Testis (tissue), 3 donors: ENCODE results near the gene PPP1R13B. TPM values are rescaled to one million over a fixed set of nuclear protein-coding genes. Genes with fewer than 3 reads are reported as not detected.

ENCODE experiments used
- DNase-seq: peaks from one replicate; pipeline ENCODE4 v3.0.0-alpha.2; 2019
- H3K27ac ChIP-seq, 2 donors: fragments of 200-600 bp; sonication (generic); one replicate each; pipeline ENCODE4 v1.5.1; 2019
- H3K27me3 ChIP-seq: fragments of 200-600 bp; sonication (generic); one replicate; pipeline ENCODE4 v1.5.1; 2019
- H3K36me3 ChIP-seq: fragments of 200-600 bp; sonication (generic); one replicate; pipeline ENCODE4 v1.5.1; 2017; ENCODE audit warnings: low read depth; ENCODE audit errors: missing control alignments
- H3K4me1 ChIP-seq: fragments of 200-600 bp; sonication (generic); one replicate; pipeline ENCODE4 v1.5.1; 2019
- H3K4me3 ChIP-seq, 2 donors: fragments of 200-600 bp; sonication (generic); one replicate each; pipeline ENCODE4 v1.5.1; 2017 to 2019
- H3K9me3 ChIP-seq: fragments of 200-600 bp; sonication (generic); one replicate; pipeline ENCODE4 v1.5.1; 2017
- CTCF ChIP-seq, 3 experiments: fragments of 450-650 bp in 2 of 3; fragments of 200-600 bp in 1 of 3; sonication (generic) in 1 of 3; IDR thresholded peaks; one replicate each; pipeline ENCODE4 v1.5.1; 2016 to 2019; ENCODE audit warnings: antibody characterized with exemption in 3 of 3, mild to moderate bottlenecking in 2 of 3, moderate library complexity in 1 of 3
- POLR2A ChIP-seq: fragments of 450-650 bp; IDR thresholded peaks from one replicate; pipeline ENCODE4 v1.6.1; 2017; ENCODE audit warnings: antibody characterized with exemption, mild to moderate bottlenecking, moderate library complexity
- WGBS, 2 donors: methylation state at CpG; one replicate each; pipeline ENCODE4 v1.1.5; 2018; 5-methylcytosine and 5-hydroxymethylcytosine counted together
- intact Hi-C: fragments of 100-400 bp; cut with DNase I; formaldehyde crosslinking; loops from one replicate; pipeline ENCODE4 v1.15.1; 2023; ENCODE audit warnings: low total_unique reads
- polyA plus RNA-seq: library from polyadenylated mRNA; stranded (reverse); fragments of 350-450 nt; fragmentation: Illumina TruSeq; extraction: RNeasy Lipid Tissue Mini Kit (QIAGEN cat#74804); gene quantifications from one replicate; pipeline ENCODE4 v1.2.3, GENCODE V29; 2014; ENCODE audit warnings: low read depth, low replicate concordance; ENCODE audit not compliant: insufficient read depth
- total RNA-seq, 2 donors: library from RNA; depleted of rRNA; stranded (reverse); fragments of >200 nt; gene quantifications; one replicate each; pipeline ENCODE4 v1.2.3, GENCODE V29; 2016

The PPP1R13B gene
- total and polyA plus RNA-seq, 3 donors from 2014 or later: 73.1 to 89.2 (median 82.4) TPM

- Histone ChIP-seq H3K9me3 (no peaks in the 10 kb centered on the region), H3K27ac (peak overlapping the region; percentile 43 to 79), H3K4me1 (peaks cover 38% of the 10 kb centered on the region), H3K36me3 (no peaks in the 10 kb centered on the region), H3K27me3 (no peaks in the 10 kb centered on the region), H3K4me3 (no peak overlapping the region)
- intact Hi-C loops: no loop called here
- WGBS, 2 donors: 62 to 75% methylated on average over 12 to 22 of the region's 22 CpGs
- TF ChIP-seq POLR2A: no peak
- peak; percentile 15 for DNase-seq
These were observed 111.4 kb downstream of the PPP1R13B start for GRCh38 chr14:103735815-103736545.

GRCh38 chr14:103735439-103735814, 111.9 kb downstream of the PPP1R13B start:
- H3K27ac ChIP-seq: peak overlapping the region in 1 of 2 donors; percentile 79
- H3K27me3 ChIP-seq: no peaks in the 10 kb centered on the region
- peak; percentile 61 for DNase-seq
- TF ChIP-seq CTCF (IDR thresholded peaks at IDR 0.05): no peak
- no peak for TF ChIP-seq POLR2A
- intact Hi-C loops: no loop called here
- no peak overlapping the region for H3K4me3 ChIP-seq
- no peaks in the 10 kb centered on the region for H3K9me3 ChIP-seq
- no peaks in the 10 kb centered on the region for H3K36me3 ChIP-seq
- 33 to 42% methylated on average over 1 to 7 of the region's 7 CpGs for WGBS, 2 donors
- peaks cover 39% of the 10 kb centered on the region for H3K4me1 ChIP-seq

- TF ChIP-seq CTCF (IDR thresholded peaks at IDR 0.05) (no peak), POLR2A (no peak)
- intact Hi-C loops: no loop called here
- H3K9me3 ChIP-seq: no peaks in the 10 kb centered on the region
- H3K27ac ChIP-seq: no peak overlapping the region
- no peaks in the 10 kb centered on the region for H3K27me3 ChIP-seq
- no peaks in the 10 kb centered on the region for H3K36me3 ChIP-seq
- DNase-seq: no peak
- WGBS, 2 donors: 47 to 71% methylated on average over 12 of the region's 12 CpGs
- no peak overlapping the region for H3K4me3 ChIP-seq
- peaks cover 43% of the 10 kb centered on the region for H3K4me1 ChIP-seq
These were observed 112.4 kb downstream of the PPP1R13B start for GRCh38 chr14:103735022-103735421.

- DNase-seq: no peak
- H3K9me3 ChIP-seq: no peaks in the 10 kb centered on the region
- no peaks in the 10 kb centered on the region for H3K36me3 ChIP-seq
- H3K27me3 ChIP-seq: no peaks in the 10 kb centered on the region
- WGBS, 2 donors: 87 to 88% methylated on average over 20 to 23 of the region's 23 CpGs
- no peak overlapping the region for H3K27ac ChIP-seq
- H3K4me3 ChIP-seq: no peak overlapping the region
- intact Hi-C loops: no loop called here
- TF ChIP-seq POLR2A (no peak), CTCF (IDR thresholded peaks at IDR 0.05) (no peak)
- H3K4me1 ChIP-seq: peaks cover 47% of the 10 kb centered on the region
These were observed 113.1 kb downstream of the PPP1R13B start for GRCh38 chr14:103734081-103734888.

- no peak overlapping the region for H3K4me3 ChIP-seq
- intact Hi-C loops: no loop called here
- WGBS, 2 donors: 88 to 97% methylated on average over 14 of the region's 14 CpGs
- no peaks in the 10 kb centered on the region for H3K27me3 ChIP-seq
- no peak for DNase-seq
- no peaks in the 10 kb centered on the region for H3K9me3 ChIP-seq
- no peaks in the 10 kb centered on the region for H3K36me3 ChIP-seq
- no peak overlapping the region for H3K27ac ChIP-seq
- TF ChIP-seq POLR2A (no peak), CTCF (IDR thresholded peaks at IDR 0.05) (no peak)
- H3K4me1 ChIP-seq: peaks cover 49% of the 10 kb centered on the region
These were observed 113.7 kb downstream of the PPP1R13B start for GRCh38 chr14:103733651-103734050.
